Ascending aorta (tissue), 2 donors: Measurements from ENCODE around the gene PPAT. TPM values are rescaled to one million over a fixed set of nuclear protein-coding genes. Genes with fewer than 3 reads are reported as not detected.
A peak's percentile ranks its signal among the peaks of the same experiment; 100 is the strongest.

Experiments
- DNase-seq, 2 donors: peaks; one replicate each; pipeline ENCODE4 v3.0.0-alpha.2; 2019; ENCODE audit warnings: low spot score in 2 of 2
- H3K27ac ChIP-seq, 2 donors: fragments of 200-600 bp; sonication (generic); one replicate each; pipeline ENCODE4 v1.5.1; 2016 to 2017; ENCODE audit warnings: mild to moderate bottlenecking in 1 of 2
- H3K27me3 ChIP-seq: fragments of 200-600 bp; sonication (generic); one replicate; pipeline ENCODE4 v1.5.1; 2017
- H3K36me3 ChIP-seq, 2 donors: fragments of 200-600 bp; sonication (generic); one replicate each; pipeline ENCODE4 v1.5.1; 2016
- H3K4me1 ChIP-seq, 2 donors: fragments of 200-600 bp; sonication (generic); one replicate each; pipeline ENCODE4 v1.5.1; 2016 to 2017; ENCODE audit warnings: mild to moderate bottlenecking in 1 of 2
- H3K4me3 ChIP-seq, 2 donors: fragments of 200-600 bp; sonication (generic); one replicate each; pipeline ENCODE4 v1.5.1; 2016 to 2017; ENCODE audit warnings: mild to moderate bottlenecking in 1 of 2
- H3K9me3 ChIP-seq, 2 donors: fragments of 200-600 bp; sonication (generic); one replicate each; pipeline ENCODE4 v1.5.1; 2016
- intact Hi-C: fragments of 100-400 bp; cut with DNase I; formaldehyde crosslinking; loops from one replicate; pipeline ENCODE4 v1.15.1; 2023
- total RNA-seq: library from RNA; depleted of rRNA; stranded (reverse); fragments of >200 nt; gene quantifications from one replicate; pipeline ENCODE4 v1.1.0, GENCODE V29; 2016
- TF ChIP-seq, protein P1 (sequence below), 3 experiments: fragments of 200-600 bp in 2 of 3; fragments of 450-650 bp in 1 of 3; sonication (generic) in 2 of 3; IDR thresholded peaks; one replicate each; pipeline ENCODE4 v1.5.1; 2016 to 2019; ENCODE audit warnings: antibody characterized with exemption in 3 of 3, mild to moderate bottlenecking in 1 of 3, moderate library complexity in 1 of 3

PPAT gene
- total RNA-seq, 1 donor from 2014 or later = 3.6 TPM

DNA sequence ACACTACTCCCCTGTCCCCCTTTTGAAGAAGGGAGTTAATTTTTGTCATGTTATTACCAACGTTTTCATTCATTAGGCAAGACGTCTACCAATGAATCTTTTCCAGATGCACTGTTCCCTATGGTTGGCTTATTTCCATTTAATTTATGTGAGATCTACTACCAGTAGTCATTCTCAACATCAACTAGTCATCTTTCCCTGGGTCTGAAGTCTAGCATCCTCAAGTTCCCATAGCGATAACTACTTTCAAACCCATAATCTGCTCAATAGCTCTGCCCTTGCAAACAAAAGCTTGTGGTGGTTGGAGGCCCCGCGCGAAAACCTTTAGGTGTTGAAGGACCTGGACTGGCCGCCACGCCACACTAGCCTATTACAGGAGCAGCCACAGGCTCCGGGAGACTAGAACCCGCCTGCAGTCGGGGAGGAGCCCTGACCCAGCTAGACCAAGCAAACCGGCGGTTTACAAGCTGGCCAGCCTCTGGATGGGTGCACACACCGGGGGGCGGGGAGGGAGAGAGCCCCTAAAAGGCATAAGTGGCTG, 746 bp downstream of the PPAT start:
- DNase-seq = peak in 1 of 2 donors; percentile 67

DNA sequence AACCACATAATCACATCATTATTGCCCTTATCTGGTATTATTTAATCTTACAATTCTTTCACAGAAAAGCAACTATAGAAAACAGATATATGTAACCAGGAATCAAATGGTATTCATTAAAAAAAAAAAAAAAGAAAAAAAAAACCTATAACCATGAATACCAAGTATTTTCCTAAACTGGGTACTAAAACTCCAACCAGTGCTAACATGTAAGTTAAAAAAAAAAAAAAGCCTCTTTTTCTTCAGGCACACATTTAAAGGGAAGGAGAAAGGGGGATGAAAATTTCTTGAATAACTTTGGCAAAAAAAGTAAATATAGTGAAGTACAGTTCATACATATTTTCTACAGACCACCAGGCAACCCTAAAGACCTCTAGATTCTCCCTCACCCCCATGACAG, 2.1 kb downstream of the PPAT start:
- H3K9me3 ChIP-seq = no peaks in the 10 kb centered on the region
- DNase-seq = no peak
- TF ChIP-seq, protein P1, sequence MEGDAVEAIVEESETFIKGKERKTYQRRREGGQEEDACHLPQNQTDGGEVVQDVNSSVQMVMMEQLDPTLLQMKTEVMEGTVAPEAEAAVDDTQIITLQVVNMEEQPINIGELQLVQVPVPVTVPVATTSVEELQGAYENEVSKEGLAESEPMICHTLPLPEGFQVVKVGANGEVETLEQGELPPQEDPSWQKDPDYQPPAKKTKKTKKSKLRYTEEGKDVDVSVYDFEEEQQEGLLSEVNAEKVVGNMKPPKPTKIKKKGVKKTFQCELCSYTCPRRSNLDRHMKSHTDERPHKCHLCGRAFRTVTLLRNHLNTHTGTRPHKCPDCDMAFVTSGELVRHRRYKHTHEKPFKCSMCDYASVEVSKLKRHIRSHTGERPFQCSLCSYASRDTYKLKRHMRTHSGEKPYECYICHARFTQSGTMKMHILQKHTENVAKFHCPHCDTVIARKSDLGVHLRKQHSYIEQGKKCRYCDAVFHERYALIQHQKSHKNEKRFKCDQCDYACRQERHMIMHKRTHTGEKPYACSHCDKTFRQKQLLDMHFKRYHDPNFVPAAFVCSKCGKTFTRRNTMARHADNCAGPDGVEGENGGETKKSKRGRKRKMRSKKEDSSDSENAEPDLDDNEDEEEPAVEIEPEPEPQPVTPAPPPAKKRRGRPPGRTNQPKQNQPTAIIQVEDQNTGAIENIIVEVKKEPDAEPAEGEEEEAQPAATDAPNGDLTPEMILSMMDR (IDR thresholded peaks at IDR 0.05) = no peak
- H3K4me3 ChIP-seq = no peak overlapping the region
- H3K27me3 ChIP-seq = no peaks in the 10 kb centered on the region
- H3K36me3 ChIP-seq = no peaks in the 10 kb centered on the region
- H3K27ac ChIP-seq = no peak overlapping the region
- H3K4me1 ChIP-seq = peaks cover 0 to 7% of the 10 kb centered on the region in 2 donors
- intact Hi-C loops = no loop called here

More for the DNA sequence above, 746 bp downstream of the PPAT start:
- Histone ChIP-seq H3K9me3 (no peaks in the 10 kb centered on the region), H3K4me1 (peaks cover 0 to 7% of the 10 kb centered on the region in 2 donors), H3K4me3 (peak overlapping the region; percentile 70 to 86), H3K27me3 (no peaks in the 10 kb centered on the region), H3K36me3 (no peaks in the 10 kb centered on the region), H3K27ac (peak overlapping the region; percentile 84 to 88)
- intact Hi-C loops = loop anchor here (1.0 to 5.0 kb wide), 5 partner anchors 33 to 1037 kb away; partner anchors contain the start of genes REST, SRP72 and TMEM165
- TF ChIP-seq, protein P1 (IDR thresholded peaks at IDR 0.05) = no peak

DNA sequence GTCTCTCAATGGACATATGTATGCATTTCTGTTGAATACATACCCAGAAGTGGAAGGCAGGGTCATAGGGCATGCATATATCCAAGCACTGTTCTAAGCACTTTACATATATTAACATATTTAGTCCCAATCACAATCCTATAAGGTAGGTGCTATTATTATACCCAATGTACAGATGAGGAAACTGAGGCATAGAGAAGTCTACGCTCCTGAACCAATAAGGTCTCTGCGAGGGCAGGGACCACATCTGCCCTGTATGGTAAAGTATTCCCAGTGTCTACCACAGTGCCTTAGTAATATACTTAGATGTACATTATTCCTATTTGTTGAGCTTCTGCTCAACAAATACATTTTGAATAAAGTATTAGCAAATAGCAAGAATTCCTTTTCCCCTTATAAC, 5.2 kb downstream of the PPAT start:
- intact Hi-C loops = no loop called here
- TF ChIP-seq, protein P1 (IDR thresholded peaks at IDR 0.05) = no peak
- DNase-seq = no peak
- H3K27me3 ChIP-seq = no peaks in the 10 kb centered on the region
- H3K27ac ChIP-seq = no peak overlapping the region
- H3K36me3 ChIP-seq = no peaks in the 10 kb centered on the region
- H3K4me1 ChIP-seq = peaks cover 0 to 5% of the 10 kb centered on the region in 2 donors
- no peak overlapping the region for H3K4me3 ChIP-seq
- H3K9me3 ChIP-seq = no peaks in the 10 kb centered on the region

DNA sequence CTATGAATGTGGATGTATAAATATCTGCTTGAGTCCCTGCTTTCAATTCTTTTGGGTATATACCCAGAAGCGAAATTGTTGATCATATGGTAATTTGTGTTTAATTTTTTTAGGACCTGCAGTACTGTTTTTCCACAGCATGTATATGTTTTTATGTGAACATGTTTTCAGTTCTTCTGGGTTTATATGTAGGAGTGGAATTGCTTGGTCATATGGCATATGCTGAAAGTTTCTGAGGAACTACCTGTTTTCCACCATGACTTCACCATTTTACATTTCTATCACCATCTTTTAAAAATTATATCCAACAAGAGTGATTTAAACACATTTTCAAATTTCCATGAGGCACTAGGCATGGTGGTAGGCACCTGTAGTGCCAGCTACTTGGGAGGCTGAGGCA, 8.2 kb downstream of the PPAT start:
- Histone ChIP-seq H3K27ac (no peak overlapping the region), H3K4me3 (no peak overlapping the region), H3K4me1 (no peaks in the 10 kb centered on the region), H3K27me3 (no peaks in the 10 kb centered on the region), H3K9me3 (no peaks in the 10 kb centered on the region), H3K36me3 (no peaks in the 10 kb centered on the region)
- DNase-seq = no peak
- intact Hi-C loops = loop anchor here (5.0 kb wide), 1 partner anchor 40 kb away; the partner anchor contains the start of gene SRP72
- TF ChIP-seq, protein P1 (IDR thresholded peaks at IDR 0.05) = no peak

DNA sequence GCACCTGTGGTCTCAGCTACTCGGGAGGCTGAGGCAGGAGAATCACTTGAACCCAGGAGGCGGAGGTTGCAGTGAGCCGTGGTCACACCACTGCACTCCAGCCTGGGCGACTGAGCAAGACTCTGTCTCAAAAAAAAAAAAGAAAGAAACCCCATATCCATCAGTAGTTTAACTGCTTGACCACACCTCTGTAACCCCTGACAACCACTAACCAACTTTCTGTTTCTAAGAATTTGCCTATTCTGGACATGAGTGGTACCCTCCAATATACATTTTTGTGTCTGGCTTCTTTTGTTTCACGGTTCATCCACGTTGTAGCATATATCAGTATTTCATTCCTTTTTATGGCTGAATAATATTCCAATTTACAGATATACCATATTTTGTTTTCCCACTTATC, 9.1 kb downstream of the PPAT start:
- Histone ChIP-seq H3K9me3 (no peaks in the 10 kb centered on the region), H3K27me3 (no peaks in the 10 kb centered on the region), H3K27ac (no peak overlapping the region), H3K4me1 (no peaks in the 10 kb centered on the region), H3K36me3 (no peaks in the 10 kb centered on the region), H3K4me3 (no peak overlapping the region)
- TF ChIP-seq, protein P1 (IDR thresholded peaks at IDR 0.05) = no peak
- no peak for DNase-seq
- intact Hi-C loops = loop anchor here (5.0 kb wide), 1 partner anchor 41 kb away; the partner anchor contains the start of gene SRP72
